Stimulated activated CD4-positive, alpha-beta T cell treated with anti-CD3 and anti-CD28 coated beads, Interleukin-1b, Interleukin-23, amount 100 ng/mL, for 48 hours (primary cell): ENCODE measurements around the gene TECR.

Experiments
- DNase-seq: peaks from one replicate; pipeline ENCODE4 v3.0.0-alpha.2; 2020

The TECR gene

GRCh38 chr19:14510311-14511228 is 18.8 kb upstream of the TECR start:
- DNase-seq = no peak

- no peak for DNase-seq
These were observed 18.2 kb upstream of the TECR start for GRCh38 chr19:14511229-14511593.

GRCh38 chr19:14512406-14512961 is 16.9 kb upstream of the TECR start:
- no peak for DNase-seq

- DNase-seq = no peak
These were observed 15.1 kb upstream of the TECR start for GRCh38 chr19:14514215-14514863.

GRCh38 chr19:14515501-14516047 is 13.8 kb upstream of the TECR start:
- no peak for DNase-seq

- DNase-seq = no peak
These were observed 13.3 kb upstream of the TECR start for GRCh38 chr19:14516048-14516534.

- no peak for DNase-seq
These were observed 12.5 kb upstream of the TECR start for GRCh38 chr19:14516746-14517438.

GRCh38 chr19:14517446-14517839 is 12.0 kb upstream of the TECR start:
- DNase-seq = no peak

- DNase-seq = peak; percentile 60
These were observed 11.4 kb upstream of the TECR start, which contains the start of gene DNAJB1 for GRCh38 chr19:14517840-14518505. Gene DNAJB1 (minus strand): TSS chr19:14518397. CDS start chr19:14518349, 48 bp downstream.

GRCh38 chr19:14519245-14519859 is 10.0 kb upstream of the TECR start:
- no peak for DNase-seq

GRCh38 chr19:14519860-14520407 is 9.5 kb upstream of the TECR start:
- peak; percentile 27 for DNase-seq

- no peak for DNase-seq
These were observed 8.9 kb upstream of the TECR start for GRCh38 chr19:14520543-14520942.

- DNase-seq = no peak
These were observed 3.7 kb upstream of the TECR start for GRCh38 chr19:14525729-14526128.

GRCh38 chr19:14526423-14526822 is 3.0 kb upstream of the TECR start:
- DNase-seq = no peak

- no peak for DNase-seq
These were observed 758 bp upstream of the TECR start for GRCh38 chr19:14528419-14529253.

GRCh38 chr19:14530005-14530348 is 583 bp downstream of the TECR start:
- DNase-seq = no peak

- no peak for DNase-seq
These were observed 1.1 kb downstream of the TECR start for GRCh38 chr19:14530506-14530905.

GRCh38 chr19:14533450-14533849 is 4.1 kb downstream of the TECR start:
- DNase-seq = no peak

- peak; percentile 68 for DNase-seq
These were observed 7.7 kb downstream of the TECR start for GRCh38 chr19:14536926-14537692.
